ENCODE results near the gene PON3. TPM values are rescaled to one million over a fixed set of nuclear protein-coding genes. Genes with fewer than 3 reads are reported as not detected.

PON3 gene
- 36.4 TPM for total RNA-seq
- long read RNA-seq, transcript PON3-201 (9 exons, 1,105 nt), result major isoform, 10 of 30 reads
- long read RNA-seq, partial matches to known transcripts, result 0 of 30 reads
- long read RNA-seq, other reads (novel, unspliced or antisense), result 17 of 30 reads

GRCh38 chr7:95396136-95397032 is at the start of gene PON3:
Gene PON3 (minus strand): TSS chr7:95396375. CDS start chr7:95396350, 25 bp downstream.
- Histone ChIP-seq H3K27ac (peak within 1 kb of the TSS; percentile 82), H3K36me3 (no peaks in the 10 kb centered on the region), H3K27me3 (no peaks in the 10 kb centered on the region), H3K4me3 (peak within 1 kb of the TSS; percentile 56), H3K9me3 (no peaks in the 10 kb centered on the region), H3K4me1 (no peaks in the 10 kb centered on the region)
- DNase-seq (peak; percentile 87), ATAC-seq (peak; percentile 96)
- intact Hi-C loops (cut with DNase I), result no loop called here
- peak; percentile 40 for TF ChIP-seq CTCF (IDR thresholded peaks at IDR 0.05)

GRCh38 chr7:95444796-95445195 is 48.6 kb upstream of the PON3 start:
- no peaks in the 10 kb centered on the region for H3K4me1 ChIP-seq
- no peak overlapping the region for H3K4me3 ChIP-seq
- H3K27ac ChIP-seq, result no peak overlapping the region
- H3K9me3 ChIP-seq, result no peaks in the 10 kb centered on the region
- intact Hi-C loops (cut with DNase I), result no loop called here
- H3K27me3 ChIP-seq, result no peaks in the 10 kb centered on the region
- no peak for TF ChIP-seq CTCF (IDR thresholded peaks at IDR 0.05)
- ATAC-seq, result no peak
- no peak for DNase-seq
- H3K36me3 ChIP-seq, result no peaks in the 10 kb centered on the region

GRCh38 chr7:95441042-95441823 is 45.1 kb upstream of the PON3 start:
- ATAC-seq (peak; percentile 93), DNase-seq (no peak)
- peak overlapping the region; percentile 65 for H3K27ac ChIP-seq
- intact Hi-C loops (cut with DNase I), result no loop called here
- no peaks in the 10 kb centered on the region for H3K9me3 ChIP-seq
- H3K4me1 ChIP-seq, result no peaks in the 10 kb centered on the region
- H3K4me3 ChIP-seq, result no peak overlapping the region
- H3K27me3 ChIP-seq, result no peaks in the 10 kb centered on the region
- no peak for TF ChIP-seq CTCF (IDR thresholded peaks at IDR 0.05)
- H3K36me3 ChIP-seq, result no peaks in the 10 kb centered on the region

GRCh38 chr7:95440394-95441038 is 44.3 kb upstream of the PON3 start:
- Histone ChIP-seq H3K27ac (no peak overlapping the region), H3K4me1 (no peaks in the 10 kb centered on the region), H3K9me3 (no peaks in the 10 kb centered on the region), H3K4me3 (no peak overlapping the region), H3K27me3 (no peaks in the 10 kb centered on the region), H3K36me3 (no peaks in the 10 kb centered on the region)
- DNase-seq, result no peak
- intact Hi-C loops (cut with DNase I), result no loop called here
- no peak for ATAC-seq
- no peak for TF ChIP-seq CTCF (IDR thresholded peaks at IDR 0.05)

DNA sequence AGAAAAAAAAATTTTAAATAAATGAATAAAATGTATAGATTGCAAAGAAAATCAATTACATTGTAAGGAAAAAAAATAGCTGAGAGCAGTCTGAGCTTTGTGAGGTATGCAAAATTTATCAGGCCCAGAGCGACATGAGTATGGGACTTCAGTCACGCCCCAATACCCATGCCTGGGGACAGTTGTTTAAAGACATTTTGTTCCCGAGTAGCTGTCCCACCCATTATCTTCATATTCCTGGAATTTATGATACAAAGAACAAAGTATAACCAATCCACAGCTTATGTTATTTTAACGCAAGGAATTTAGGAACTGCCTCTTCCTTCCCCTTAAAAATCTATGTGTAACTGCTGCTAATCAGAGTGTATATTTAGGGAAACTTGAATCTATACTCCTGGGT is 40.2 kb upstream of the PON3 start:
- no peaks in the 10 kb centered on the region for H3K9me3 ChIP-seq
- intact Hi-C loops (cut with DNase I), result no loop called here
- no peak for ATAC-seq
- no peak for TF ChIP-seq CTCF (IDR thresholded peaks at IDR 0.05)
- no peak overlapping the region for H3K4me3 ChIP-seq
- no peaks in the 10 kb centered on the region for H3K27me3 ChIP-seq
- peak overlapping the region; percentile 95 for H3K27ac ChIP-seq
- DNase-seq, result no peak
- H3K36me3 ChIP-seq, result no peaks in the 10 kb centered on the region
- peaks cover 7% of the 10 kb centered on the region for H3K4me1 ChIP-seq
